ENCODE measurements around the gene AP1S2.
"Not testable (repeated sequence)": the region's sequence is repeated elsewhere in the genome, so short reads cannot be mapped to it uniquely, and the experiment has no call there.

AP1S2 gene

DNA sequence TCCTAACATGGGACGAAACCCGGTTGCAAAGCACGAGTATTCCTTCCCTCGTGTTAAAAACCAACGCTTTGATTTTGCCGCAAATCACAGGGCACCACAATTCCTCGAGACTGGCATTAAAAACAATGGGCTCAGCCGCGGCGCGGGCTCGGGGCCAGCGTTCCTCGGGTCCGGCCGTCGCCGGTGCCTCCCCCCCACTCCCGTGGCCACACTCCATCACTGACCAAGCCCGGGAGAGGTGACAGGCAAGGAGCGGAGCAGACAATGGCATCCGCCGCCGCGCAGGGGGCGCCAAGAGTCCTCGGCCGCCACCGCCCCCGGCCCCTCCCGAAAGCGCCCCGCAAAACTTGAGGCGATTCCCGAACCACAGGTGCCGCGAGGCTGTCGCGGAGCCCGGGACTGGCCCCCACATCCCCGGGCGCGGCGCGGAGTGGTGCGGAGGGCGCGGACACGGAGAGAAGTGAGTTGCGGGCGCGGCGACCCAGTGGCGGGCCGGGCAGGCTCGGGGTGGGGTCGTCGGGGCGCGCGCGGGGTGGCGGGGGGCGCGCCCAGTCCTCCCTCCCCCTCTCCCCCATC is 445 bp downstream of the AP1S2 start:
- DNase-seq (ENCODE audit: low read depth), result no peak

DNA sequence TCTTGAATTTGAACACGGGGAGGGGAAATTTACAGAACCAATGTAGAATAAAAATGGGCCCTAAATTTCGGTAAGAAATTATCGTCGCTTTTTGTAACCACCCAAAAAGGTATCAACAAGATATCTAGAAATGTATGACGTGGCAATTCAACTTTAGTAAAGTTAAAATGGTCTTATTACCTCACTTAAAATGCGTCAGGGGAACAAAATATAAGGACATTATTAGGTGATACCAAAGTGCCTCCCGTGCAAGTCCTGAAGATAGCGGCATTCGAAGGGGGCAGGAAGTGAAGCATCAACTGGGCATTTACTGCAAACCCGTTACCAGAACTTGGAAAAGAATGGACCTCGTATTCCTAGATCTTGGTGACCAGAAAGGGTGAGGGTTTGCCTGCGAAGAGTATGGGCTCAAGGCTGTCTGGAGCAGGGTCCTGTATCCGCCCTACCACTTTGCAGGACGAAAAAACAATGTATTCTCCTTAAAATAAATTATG is 980 bp downstream of the AP1S2 start:
- no peak for DNase-seq (ENCODE audit: low read depth)

DNA sequence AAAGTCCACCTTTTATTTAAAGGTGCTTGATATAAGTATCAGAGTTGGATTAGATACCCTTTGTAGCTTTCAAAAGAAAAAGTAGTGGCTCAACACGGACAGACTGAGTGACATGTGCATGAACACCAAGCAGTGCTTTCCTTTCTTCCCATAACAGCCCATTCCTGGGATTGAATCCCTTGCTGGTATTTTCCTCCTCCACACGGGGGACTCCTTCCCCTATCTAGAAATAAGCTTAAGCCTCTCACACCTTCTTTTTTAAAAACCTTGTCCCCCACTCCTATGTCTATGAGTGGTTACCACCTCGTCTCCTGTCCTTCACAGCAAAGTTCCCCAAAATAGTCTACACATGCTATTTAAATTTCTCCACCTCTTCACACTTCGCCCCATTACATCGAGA is 5.1 kb downstream of the AP1S2 start:
- no peak for DNase-seq (ENCODE audit: low read depth)

DNA sequence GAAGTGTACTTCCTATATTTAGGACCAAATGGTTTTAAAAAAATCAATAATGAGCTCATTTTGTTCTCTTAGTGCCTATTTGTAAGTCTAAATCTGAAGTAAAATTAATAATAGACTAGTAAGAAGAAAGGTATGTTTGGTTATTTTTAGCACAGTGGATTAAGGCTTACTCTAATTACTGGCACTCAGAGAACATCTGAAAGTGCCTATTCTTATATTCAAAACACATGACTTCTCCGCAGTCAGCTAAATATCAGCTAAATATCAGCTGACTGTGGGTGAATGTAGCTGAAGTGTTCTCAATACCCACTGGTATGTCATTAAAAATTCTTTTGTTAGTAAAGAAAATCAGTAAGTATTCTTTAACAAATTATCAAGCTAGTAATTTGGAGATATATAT is 6.0 kb downstream of the AP1S2 start:
- DNase-seq (ENCODE audit: low read depth), result no peak

DNA sequence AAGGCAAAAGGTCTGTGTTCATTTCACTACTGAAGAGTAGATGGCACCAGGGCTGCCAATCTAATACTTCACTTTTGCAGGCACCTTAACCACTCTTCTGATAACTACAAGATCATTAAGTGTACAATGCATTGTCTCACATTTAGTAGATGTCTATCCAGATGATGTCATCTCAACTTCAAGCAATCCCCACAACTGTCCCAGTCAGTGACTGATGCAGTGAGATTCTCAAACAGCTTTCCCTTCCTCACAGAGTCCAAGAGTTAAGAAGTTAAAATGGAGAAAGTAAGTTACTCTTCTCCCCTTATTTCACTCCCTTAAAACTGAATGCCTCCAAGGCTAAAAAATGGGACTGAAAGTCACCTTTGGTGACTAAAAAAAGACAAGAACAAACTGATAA is 10.7 kb downstream of the AP1S2 start:
- no peak for DNase-seq (ENCODE audit: low read depth)

DNA sequence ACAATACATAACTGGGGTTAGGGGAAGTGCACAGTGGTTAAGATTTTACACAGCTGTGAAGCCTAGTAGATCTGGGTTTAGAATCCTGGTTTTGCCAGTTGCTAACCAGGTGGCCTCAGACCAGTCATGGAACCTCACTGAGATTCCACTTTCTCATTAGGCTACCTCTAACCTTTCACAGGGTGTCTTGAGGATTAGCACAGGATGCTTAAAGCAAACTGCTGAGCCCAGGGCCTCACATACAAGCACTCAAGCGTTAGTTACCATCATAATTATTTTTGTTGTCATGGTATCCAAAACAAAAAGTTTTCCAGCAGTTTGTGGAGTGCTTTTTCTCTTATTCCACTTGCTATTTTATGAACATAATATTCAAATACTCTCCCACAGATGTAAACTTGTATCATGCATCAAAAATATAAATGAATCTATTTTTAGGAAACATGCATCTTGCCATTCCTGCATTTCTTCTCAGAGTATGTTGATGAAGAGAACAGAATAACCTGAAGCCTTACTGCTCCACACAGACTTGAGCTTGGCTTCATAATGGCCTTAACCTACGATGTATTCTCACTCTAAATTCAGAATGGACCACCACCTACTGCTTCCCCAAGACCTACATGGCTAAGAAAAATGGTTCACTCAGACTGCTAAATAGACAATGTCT is 12.6 kb downstream of the AP1S2 start:
- no peak for DNase-seq (ENCODE audit: low read depth)

- no peak for DNase-seq (ENCODE audit: low read depth)
Observed at GRCh38 chrX:15838017-15838416, 16.6 kb downstream of the AP1S2 start.

DNA sequence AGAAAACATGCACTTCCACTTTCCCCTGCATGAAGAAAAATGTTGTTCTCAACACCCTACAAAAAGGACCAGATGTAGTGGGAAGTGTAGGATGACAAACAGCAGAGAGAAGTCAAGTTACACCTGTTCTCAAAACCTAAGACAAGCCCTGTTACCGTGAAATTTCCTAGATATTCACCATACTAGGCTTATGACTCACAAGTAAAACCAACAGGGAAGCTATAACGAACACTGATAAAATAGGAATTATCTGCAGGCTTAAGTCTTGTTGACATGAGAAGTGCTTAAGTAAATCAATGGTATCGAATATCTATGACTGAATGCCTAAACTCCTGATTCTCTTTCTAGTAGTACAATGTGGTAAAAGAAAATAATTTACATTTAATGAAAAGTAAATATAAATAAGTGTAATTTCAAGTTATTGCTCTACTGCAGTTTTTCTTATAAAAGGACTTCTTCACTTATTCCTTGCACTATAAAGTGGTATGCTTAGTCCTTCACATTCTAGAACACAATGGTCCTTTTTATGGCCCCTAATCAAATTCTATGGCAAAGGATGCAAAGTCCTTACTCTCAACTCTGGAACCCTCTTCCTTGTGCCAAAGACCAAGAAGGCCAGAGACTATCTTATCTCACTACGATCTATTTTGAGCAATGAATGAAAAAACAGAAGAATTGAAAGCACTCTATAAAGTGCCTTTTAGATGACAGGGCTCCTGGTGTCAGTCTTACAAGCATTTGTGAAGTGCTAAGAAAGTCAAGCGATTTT is 19.6 kb downstream of the AP1S2 start:
- DNase-seq (ENCODE audit: low read depth), result no peak

GRCh38 chrX:15834053-15834452 is 20.6 kb downstream of the AP1S2 start:
- DNase-seq (ENCODE audit: low read depth), result no peak

DNA sequence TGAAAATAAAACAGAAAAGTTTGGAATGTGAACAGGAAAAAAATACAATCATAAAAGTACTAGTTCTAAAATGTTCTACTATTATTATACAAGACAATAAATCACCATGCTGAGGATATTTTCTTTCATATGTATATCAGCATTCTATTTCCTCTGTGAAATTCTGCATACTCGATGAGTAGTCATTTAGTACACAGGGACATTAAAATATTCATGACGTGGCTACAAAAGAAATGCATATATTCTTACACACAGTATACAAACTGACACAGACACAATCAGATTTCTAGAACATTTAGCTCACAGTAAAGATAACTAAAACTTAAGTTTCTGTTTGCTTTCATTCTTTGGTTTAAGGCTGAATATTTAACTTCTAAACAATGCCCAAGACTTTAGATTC is 23.3 kb downstream of the AP1S2 start:
- not testable (repeated sequence) for DNase-seq (ENCODE audit: low read depth)

DNA sequence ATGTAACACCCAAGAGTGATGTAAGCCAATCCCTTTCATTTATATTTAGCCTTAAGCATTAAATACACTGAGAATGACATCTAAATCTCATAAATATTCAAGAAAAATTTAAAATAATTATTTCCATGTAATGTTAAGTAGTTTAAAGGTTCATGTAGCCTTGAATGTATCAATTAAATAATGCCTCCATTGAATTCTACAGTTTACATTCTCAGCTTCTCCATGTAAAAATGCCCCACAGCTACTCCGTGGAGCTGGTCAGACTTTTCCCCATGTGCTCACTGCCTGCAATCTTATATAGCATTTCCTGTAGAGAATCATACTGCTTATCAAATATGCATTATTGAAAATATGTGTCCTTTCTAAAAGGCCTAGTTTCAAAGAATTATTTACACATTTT is 25.4 kb downstream of the AP1S2 start:
- no peak for DNase-seq (ENCODE audit: low read depth)

GRCh38 chrX:15825936-15826335 is 28.7 kb downstream of the AP1S2 start:
- no peak for DNase-seq (ENCODE audit: low read depth)

- DNase-seq (ENCODE audit: low read depth), result no peak
Observed at GRCh38 chrX:15822922-15823321, 31.7 kb downstream of the AP1S2 start.

GRCh38 chrX:15820106-15821073 is 34.2 kb downstream of the AP1S2 start:
- DNase-seq (ENCODE audit: low read depth), result no peak

- DNase-seq (ENCODE audit: low read depth), result no peak
Observed at GRCh38 chrX:15816886-15817285, 37.7 kb downstream of the AP1S2 start.

GRCh38 chrX:15816438-15816809 is 38.2 kb downstream of the AP1S2 start:
- no peak for DNase-seq (ENCODE audit: low read depth)

DNA sequence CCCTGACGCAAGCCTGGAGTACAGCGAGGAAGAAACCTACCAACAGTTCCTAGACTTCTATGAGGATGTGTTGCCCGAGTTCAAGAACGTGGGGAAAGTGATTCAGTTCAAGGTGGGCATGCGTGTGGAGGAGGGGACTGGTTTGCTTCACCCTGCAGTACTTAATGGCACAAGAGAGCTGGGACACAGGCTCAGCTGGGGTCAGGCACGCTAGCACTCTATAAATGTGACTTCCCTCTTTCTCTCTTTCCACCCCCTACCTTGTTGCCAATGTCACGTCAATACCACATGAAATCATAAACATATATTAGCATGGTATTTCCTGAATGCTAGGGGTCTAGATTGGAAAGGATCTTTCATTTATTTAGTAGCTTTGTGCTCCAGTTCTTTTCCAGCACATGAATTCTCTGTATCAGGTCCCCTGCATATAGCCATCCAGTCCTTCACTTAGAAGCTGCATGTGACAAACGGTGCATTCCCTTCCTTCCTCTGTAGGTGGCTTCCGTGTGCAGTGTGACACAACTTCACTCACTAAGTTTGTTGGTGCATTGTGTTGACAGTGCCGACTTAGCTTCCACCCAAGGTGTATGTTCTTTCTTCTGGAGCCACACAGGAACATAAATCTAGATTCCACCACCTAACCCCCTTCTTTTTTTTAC is 38.7 kb downstream of the AP1S2 start:
- no peak for DNase-seq (ENCODE audit: low read depth)

DNA sequence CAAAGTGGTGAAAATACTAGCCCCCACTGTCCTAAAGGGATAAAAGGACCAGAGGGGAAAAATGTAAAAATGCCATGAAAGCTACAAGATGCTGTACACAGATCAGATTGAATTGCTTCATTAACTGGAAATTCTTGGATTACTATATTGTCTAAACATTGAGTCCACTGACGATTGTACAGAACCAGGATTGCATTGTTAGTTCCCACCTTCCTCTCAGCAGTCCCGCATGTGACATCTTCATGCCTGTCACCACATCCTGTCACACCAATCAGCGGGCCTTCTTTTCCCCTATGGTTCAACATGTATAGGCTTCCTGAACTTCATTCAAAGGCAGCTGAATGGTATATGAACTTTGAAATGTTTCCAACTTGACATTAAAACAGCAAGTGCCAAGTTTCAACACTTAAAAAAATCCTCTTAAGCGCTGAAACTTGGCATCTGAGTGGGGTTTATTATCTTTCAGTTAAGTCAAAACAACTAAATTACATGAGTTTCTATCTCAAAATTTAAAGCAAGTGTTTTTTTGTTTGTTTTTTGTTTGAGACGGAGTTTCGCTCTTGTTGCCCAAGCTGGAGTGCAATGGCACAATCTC is 39.7 kb downstream of the AP1S2 start:
- no peak for DNase-seq (ENCODE audit: low read depth)

DNA sequence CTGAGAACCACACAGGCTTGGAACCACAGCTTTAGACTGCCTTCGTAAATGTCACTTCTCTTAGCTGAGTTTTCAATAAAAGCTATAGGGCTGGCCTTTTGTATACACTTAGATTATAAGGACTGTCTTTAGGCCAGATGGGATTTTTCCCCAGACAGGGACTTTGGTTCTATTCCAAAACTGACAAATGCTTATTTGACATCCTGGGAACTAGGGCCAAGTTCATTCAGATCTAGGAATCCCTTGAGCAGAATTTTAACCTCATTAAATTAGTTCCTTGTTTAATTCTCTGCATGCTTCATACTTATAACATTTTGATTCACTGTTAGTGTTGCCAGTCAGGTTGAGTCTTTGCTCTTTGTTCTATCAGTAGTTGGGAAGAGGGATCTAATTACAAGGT is 41.2 kb downstream of the AP1S2 start:
- DNase-seq (ENCODE audit: low read depth), result no peak

- no peak for DNase-seq (ENCODE audit: low read depth)
Observed at GRCh38 chrX:15812192-15812938, 42.2 kb downstream of the AP1S2 start.

DNA sequence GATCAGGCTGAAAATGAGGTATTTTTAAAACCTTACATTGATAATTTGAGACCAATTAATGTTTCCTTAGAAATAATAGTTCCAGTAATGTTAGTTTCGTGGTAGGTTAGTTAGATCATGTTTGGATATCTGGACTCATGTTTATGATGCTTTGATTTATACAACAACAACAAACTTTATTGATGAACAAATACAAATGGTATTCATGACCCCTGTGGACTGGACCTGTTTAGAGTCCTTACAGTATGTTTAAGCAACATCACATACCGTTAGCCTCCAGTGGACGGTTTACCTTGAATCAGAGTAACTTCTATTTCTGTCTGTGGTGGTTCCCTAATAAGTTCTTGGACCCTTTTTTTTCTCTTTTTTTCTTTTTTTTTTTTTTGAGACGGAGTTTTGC is 46.4 kb downstream of the AP1S2 start:
- DNase-seq (ENCODE audit: low read depth), result no peak
